ENCODE results near the gene BCOR.

BCOR gene

GRCh38 chrX:40035726-40036125, 62.0 kb downstream of the BCOR start:
- H3K4me1 ChIP-seq (ENCODE audit: control insufficient read depth, insufficient read depth, low read depth, low read length): no peaks in the 10 kb centered on the region
- H3K14ac ChIP-seq (ENCODE audit: low read length in 2 of 2): no peak overlapping the region
- H3K9ac ChIP-seq (ENCODE audit: low read length): no peak overlapping the region
- H3K4me3 ChIP-seq (ENCODE audit: insufficient read depth in 1 of 2, low read depth in 1 of 2, low read length in 2 of 2): no peak overlapping the region
- no peak overlapping the region for H2BK15ac ChIP-seq (ENCODE audit: low read depth, poor library complexity, severe bottlenecking)
- H2BK12ac ChIP-seq (ENCODE audit: low read length in 2 of 2): no peak overlapping the region
- no peak overlapping the region for H3K27ac ChIP-seq (ENCODE audit: low read length, poor library complexity, severe bottlenecking)
- no peaks in the 10 kb centered on the region for H3K36me3 ChIP-seq (ENCODE audit: control insufficient read depth in 1 of 2, insufficient read depth in 2 of 2, low read depth in 1 of 2, low read length in 2 of 2)
- H3K79me1 ChIP-seq (replicated peaks; ENCODE audit: low read length, poor library complexity, severe bottlenecking): no peaks in the 10 kb centered on the region
- H3K27me3 ChIP-seq (ENCODE audit: control insufficient read depth in 1 of 2, insufficient read depth in 1 of 2, low read length in 2 of 2): no peaks in the 10 kb centered on the region
- H4K91ac ChIP-seq (ENCODE audit: low read length): no peak overlapping the region
- H3K4ac ChIP-seq (ENCODE audit: low read depth in 1 of 2, low read length in 2 of 2): no peak overlapping the region
- no peak overlapping the region for H2BK120ac ChIP-seq (ENCODE audit: low read depth, low read length)
- no peak overlapping the region for H4K8ac ChIP-seq (ENCODE audit: low read length)
- H2AFZ ChIP-seq (ENCODE audit: low read depth, low read length): no peak overlapping the region
- WGBS: 85% methylated on average over 3 of the region's 5 CpGs
- no peak for DNase-seq
- no peak overlapping the region for H2BK5ac ChIP-seq (ENCODE audit: low read depth, low read length, poor library complexity, severe bottlenecking)
- H2AK5ac ChIP-seq (ENCODE audit: low read length, severe bottlenecking): no peak overlapping the region
- H3K23ac ChIP-seq (ENCODE audit: low read length in 2 of 2): no peak overlapping the region
- peaks cover 5% of the 10 kb centered on the region for H3K9me3 ChIP-seq (ENCODE audit: control insufficient read depth, low read length)
- no peak overlapping the region for H3K18ac ChIP-seq (ENCODE audit: low read depth in 1 of 2, low read length in 2 of 2)
- no peak overlapping the region for H3K4me2 ChIP-seq (ENCODE audit: low read length, poor library complexity, severe bottlenecking)

DNA sequence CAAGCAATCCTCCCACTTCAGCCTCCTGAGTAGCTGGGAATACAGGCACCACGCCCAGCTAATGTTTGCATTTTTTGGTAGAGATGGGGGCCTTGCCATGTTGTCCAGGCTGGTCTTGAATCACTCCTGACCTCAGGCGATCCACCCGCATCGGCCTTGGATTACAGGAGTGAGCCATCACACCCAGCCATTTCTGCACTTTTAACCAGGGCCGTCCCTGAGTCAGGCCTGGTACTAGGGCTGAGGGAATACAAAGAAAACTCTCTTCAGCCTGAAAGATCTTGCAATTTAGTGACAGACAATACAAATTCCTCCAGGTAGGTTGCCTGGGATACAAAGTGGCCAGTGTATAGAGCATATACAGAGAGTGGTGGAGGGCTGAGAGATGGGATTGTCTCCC, 65.8 kb downstream of the BCOR start:
- H3K4me2 ChIP-seq (ENCODE audit: low read length, poor library complexity, severe bottlenecking): no peak overlapping the region
- H3K79me1 ChIP-seq (replicated peaks; ENCODE audit: low read length, poor library complexity, severe bottlenecking): no peaks in the 10 kb centered on the region
- WGBS: 100% methylated on average over 3 of the region's 5 CpGs

DNA sequence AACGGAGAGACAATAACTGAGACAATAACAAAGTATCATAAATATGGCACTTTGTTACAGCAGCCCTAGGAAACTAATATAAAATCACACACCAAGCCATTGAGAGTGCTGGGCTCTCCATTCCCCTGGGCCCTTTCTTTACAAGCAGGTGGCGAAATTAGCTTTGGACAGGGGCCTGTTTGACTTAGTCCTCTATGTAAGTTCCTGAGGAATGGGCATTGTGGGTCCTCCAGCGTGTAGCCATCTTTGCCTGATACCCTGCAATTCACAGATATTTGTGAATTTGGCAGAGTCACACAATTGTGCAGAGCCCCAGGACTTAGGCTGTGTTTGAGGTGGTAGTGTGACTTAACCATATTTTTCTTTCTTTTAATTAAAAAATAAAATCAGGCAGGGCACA, 67.6 kb downstream of the BCOR start:
- no peak overlapping the region for H3K9ac ChIP-seq (ENCODE audit: low read length)
- no peak overlapping the region for H3K14ac ChIP-seq (ENCODE audit: low read length in 2 of 2)
- no peaks in the 10 kb centered on the region for H3K36me3 ChIP-seq (ENCODE audit: control insufficient read depth in 1 of 2, insufficient read depth in 2 of 2, low read depth in 1 of 2, low read length in 2 of 2)
- H2BK5ac ChIP-seq (ENCODE audit: low read depth, low read length, poor library complexity, severe bottlenecking): no peak overlapping the region
- H3K27ac ChIP-seq (ENCODE audit: low read length, poor library complexity, severe bottlenecking): no peak overlapping the region
- no peak overlapping the region for H4K8ac ChIP-seq (ENCODE audit: low read length)
- peaks cover 0 to 20% of the 10 kb centered on the region in 2 experiments for H3K27me3 ChIP-seq (ENCODE audit: control insufficient read depth in 1 of 2, insufficient read depth in 1 of 2, low read length in 2 of 2)
- H3K4ac ChIP-seq (ENCODE audit: low read depth in 1 of 2, low read length in 2 of 2): no peak overlapping the region
- peaks cover 8% of the 10 kb centered on the region for H3K9me3 ChIP-seq (ENCODE audit: control insufficient read depth, low read length)
- WGBS: 87% methylated on average over 3 of the region's 3 CpGs
- no peak overlapping the region for H2BK15ac ChIP-seq (ENCODE audit: low read depth, poor library complexity, severe bottlenecking)
- H2BK12ac ChIP-seq (ENCODE audit: low read length in 2 of 2): no peak overlapping the region
- no peak overlapping the region for H3K18ac ChIP-seq (ENCODE audit: low read depth in 1 of 2, low read length in 2 of 2)
- H3K4me1 ChIP-seq (ENCODE audit: control insufficient read depth, insufficient read depth, low read depth, low read length): no peaks in the 10 kb centered on the region
- no peak for DNase-seq
- H3K4me3 ChIP-seq (ENCODE audit: insufficient read depth in 1 of 2, low read depth in 1 of 2, low read length in 2 of 2): no peak overlapping the region
- no peak overlapping the region for H4K91ac ChIP-seq (ENCODE audit: low read length)
- H3K4me2 ChIP-seq (ENCODE audit: low read length, poor library complexity, severe bottlenecking): no peak overlapping the region
- no peak overlapping the region for H2AK5ac ChIP-seq (ENCODE audit: low read length, severe bottlenecking)
- H2AFZ ChIP-seq (ENCODE audit: low read depth, low read length): no peak overlapping the region
- H2BK120ac ChIP-seq (ENCODE audit: low read depth, low read length): no peak overlapping the region
- H3K79me1 ChIP-seq (replicated peaks; ENCODE audit: low read length, poor library complexity, severe bottlenecking): no peaks in the 10 kb centered on the region
- H3K23ac ChIP-seq (ENCODE audit: low read length in 2 of 2): no peak overlapping the region

More for the DNA sequence above, 65.8 kb downstream of the BCOR start:
- Histone ChIP-seq H3K4me1 (ENCODE audit: control insufficient read depth, insufficient read depth, low read depth, low read length) (no peaks in the 10 kb centered on the region), H2AFZ (ENCODE audit: low read depth, low read length) (no peak overlapping the region), H2AK5ac (ENCODE audit: low read length, severe bottlenecking) (no peak overlapping the region), H3K27me3 (ENCODE audit: control insufficient read depth in 1 of 2, insufficient read depth in 1 of 2, low read length in 2 of 2) (peaks cover 0 to 14% of the 10 kb centered on the region in 2 experiments), H3K9me3 (ENCODE audit: control insufficient read depth, low read length) (peaks cover 6% of the 10 kb centered on the region), H3K9ac (ENCODE audit: low read length) (no peak overlapping the region), H3K18ac (ENCODE audit: low read depth in 1 of 2, low read length in 2 of 2) (no peak overlapping the region), H2BK120ac (ENCODE audit: low read depth, low read length) (no peak overlapping the region), H4K8ac (ENCODE audit: low read length) (no peak overlapping the region), H3K4ac (ENCODE audit: low read depth in 1 of 2, low read length in 2 of 2) (no peak overlapping the region), H3K4me3 (ENCODE audit: insufficient read depth in 1 of 2, low read depth in 1 of 2, low read length in 2 of 2) (no peak overlapping the region), H3K27ac (ENCODE audit: low read length, poor library complexity, severe bottlenecking) (no peak overlapping the region), H2BK5ac (ENCODE audit: low read depth, low read length, poor library complexity, severe bottlenecking) (no peak overlapping the region), H4K91ac (ENCODE audit: low read length) (no peak overlapping the region), H3K36me3 (ENCODE audit: control insufficient read depth in 1 of 2, insufficient read depth in 2 of 2, low read depth in 1 of 2, low read length in 2 of 2) (no peaks in the 10 kb centered on the region), H3K14ac (ENCODE audit: low read length in 2 of 2) (no peak overlapping the region), H3K23ac (ENCODE audit: low read length in 2 of 2) (no peak overlapping the region), H2BK15ac (ENCODE audit: low read depth, poor library complexity, severe bottlenecking) (no peak overlapping the region), H2BK12ac (ENCODE audit: low read length in 2 of 2) (no peak overlapping the region)
- DNase-seq: no peak

DNA sequence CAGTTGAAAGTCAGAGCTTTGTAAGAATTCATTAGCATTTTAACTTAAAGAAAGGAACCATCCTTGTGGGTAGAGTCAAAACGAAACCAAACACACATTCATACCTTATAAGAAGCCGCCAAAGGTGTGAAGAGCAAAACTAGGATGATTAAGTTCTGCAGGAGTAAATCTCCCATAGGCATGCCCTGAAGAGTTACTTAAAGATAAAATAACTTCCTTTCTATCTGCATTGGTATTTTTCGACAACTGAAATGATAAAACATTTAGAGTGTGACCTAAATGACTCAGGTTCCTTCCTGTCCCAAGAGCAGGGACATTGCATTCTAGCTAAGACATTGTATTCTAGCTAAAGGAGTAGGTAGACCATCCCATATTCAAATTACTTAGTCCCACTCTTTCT, 75.3 kb downstream of the BCOR start:
- H3K79me1 ChIP-seq (replicated peaks; ENCODE audit: low read length, poor library complexity, severe bottlenecking): no peaks in the 10 kb centered on the region
- no peak overlapping the region for H4K8ac ChIP-seq (ENCODE audit: low read length)
- no peak overlapping the region for H2AK5ac ChIP-seq (ENCODE audit: low read length, severe bottlenecking)
- no CpG with 5 or more reads among the region's 3 CpGs for WGBS
- H3K4ac ChIP-seq (ENCODE audit: low read depth in 1 of 2, low read length in 2 of 2): no peak overlapping the region
- no peak overlapping the region for H2BK120ac ChIP-seq (ENCODE audit: low read depth, low read length)
- H2AFZ ChIP-seq (ENCODE audit: low read depth, low read length): no peak overlapping the region
- H3K36me3 ChIP-seq (ENCODE audit: control insufficient read depth in 1 of 2, insufficient read depth in 2 of 2, low read depth in 1 of 2, low read length in 2 of 2): no peaks in the 10 kb centered on the region
- no peak overlapping the region for H3K27ac ChIP-seq (ENCODE audit: low read length, poor library complexity, severe bottlenecking)
- H2BK15ac ChIP-seq (ENCODE audit: low read depth, poor library complexity, severe bottlenecking): no peak overlapping the region
- no peak overlapping the region for H3K23ac ChIP-seq (ENCODE audit: low read length in 2 of 2)
- no peak overlapping the region for H3K14ac ChIP-seq (ENCODE audit: low read length in 2 of 2)
- peaks cover 15% of the 10 kb centered on the region for H3K9me3 ChIP-seq (ENCODE audit: control insufficient read depth, low read length)
- no peak overlapping the region for H2BK5ac ChIP-seq (ENCODE audit: low read depth, low read length, poor library complexity, severe bottlenecking)
- no peak overlapping the region for H3K18ac ChIP-seq (ENCODE audit: low read depth in 1 of 2, low read length in 2 of 2)
- peaks cover 0 to 17% of the 10 kb centered on the region in 2 experiments for H3K27me3 ChIP-seq (ENCODE audit: control insufficient read depth in 1 of 2, insufficient read depth in 1 of 2, low read length in 2 of 2)
- H3K4me3 ChIP-seq (ENCODE audit: insufficient read depth in 1 of 2, low read depth in 1 of 2, low read length in 2 of 2): no peak overlapping the region
- H4K91ac ChIP-seq (ENCODE audit: low read length): no peak overlapping the region
- no peak for DNase-seq
- no peak overlapping the region for H2BK12ac ChIP-seq (ENCODE audit: low read length in 2 of 2)
- H3K4me1 ChIP-seq (ENCODE audit: control insufficient read depth, insufficient read depth, low read depth, low read length): no peaks in the 10 kb centered on the region
- no peak overlapping the region for H3K9ac ChIP-seq (ENCODE audit: low read length)
- no peak overlapping the region for H3K4me2 ChIP-seq (ENCODE audit: low read length, poor library complexity, severe bottlenecking)

Data from mesenchymal stem cell (in vitro differentiated cells and primary cell).